ENCODE results near the gene FOXK1. TPM values are rescaled to one million over a fixed set of nuclear protein-coding genes. Genes with fewer than 3 reads are reported as not detected.

Gene FOXK1
- total RNA-seq, 1 donor from 2014 or later: 53.6 TPM

- DNase-seq (ENCODE audit: low read depth): no peak
- no peak overlapping the region for H3K4me2 ChIP-seq (ENCODE audit: low read length)
Observed at GRCh38 chr7:4657640-4658417, 24.3 kb upstream of the FOXK1 start.

DNA sequence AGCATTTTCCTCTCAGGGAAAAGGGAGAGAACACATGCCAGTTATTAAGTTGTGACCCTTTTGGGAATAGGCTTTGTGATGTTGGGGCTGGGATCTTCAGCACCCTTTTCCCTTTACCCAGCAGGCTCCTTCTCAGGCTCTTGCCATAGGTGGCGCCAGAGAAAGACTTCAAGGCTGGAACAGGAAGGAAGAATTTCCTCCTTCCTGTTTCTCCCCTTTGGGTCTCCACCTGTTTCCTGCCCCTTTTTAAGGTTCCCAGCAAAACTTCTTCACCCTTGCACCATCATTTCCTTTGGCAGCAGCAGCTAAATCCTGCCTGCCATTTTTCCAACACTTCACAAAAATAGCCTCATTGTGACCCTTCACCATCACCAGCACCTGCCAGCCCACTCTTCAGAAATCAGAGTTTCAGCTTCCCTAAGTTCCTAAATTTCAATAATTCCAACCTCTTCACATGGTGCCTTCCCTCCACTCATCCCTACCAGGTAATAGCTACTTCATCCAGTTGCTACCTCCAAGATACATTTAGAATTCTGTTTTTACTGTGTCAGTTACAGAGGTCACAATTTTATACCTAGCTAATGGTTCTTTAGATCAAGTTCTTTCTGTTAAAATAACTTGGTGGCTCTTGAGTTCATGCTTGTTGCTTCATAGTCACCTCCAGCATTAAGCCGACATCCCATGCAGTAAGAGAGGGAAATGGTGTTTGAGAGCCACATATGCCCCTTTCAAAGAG, 22.4 kb upstream of the FOXK1 start:
- Mint-ChIP-seq H3K4me1 (ENCODE audit: low read depth, unreplicated experiment) (no peaks in the 10 kb centered on the region), H3K9me3 (ENCODE audit: unreplicated experiment) (peaks cover 13% of the 10 kb centered on the region), H3K4me3 (ENCODE audit: unreplicated experiment) (no peak overlapping the region), H3K36me3 (ENCODE audit: low read depth, unreplicated experiment) (peaks cover 9% of the 10 kb centered on the region), H3K27me3 (ENCODE audit: low read depth, unreplicated experiment) (peaks cover 1% of the 10 kb centered on the region), H3K27ac (ENCODE audit: unreplicated experiment) (no peak overlapping the region)
- Histone ChIP-seq H3K4me2 (ENCODE audit: low read length) (no peak overlapping the region), H3K27ac (ENCODE audit: low read depth, low read length) (no peak overlapping the region), H3K4me3 (ENCODE audit: insufficient read depth, low read depth, low read length) (no peak overlapping the region), H4K20me1 (ENCODE audit: insufficient read depth, low read length) (no peaks in the 10 kb centered on the region), H3K36me3 (ENCODE audit: insufficient read depth, low read length) (no peaks in the 10 kb centered on the region), H2AFZ (ENCODE audit: low read depth, low read length) (no peak overlapping the region), H3K79me2 (ENCODE audit: insufficient read depth, low read length) (no peaks in the 10 kb centered on the region), H3K4me1 (ENCODE audit: insufficient read depth, low read length) (no peaks in the 10 kb centered on the region), H3K9me3 (ENCODE audit: insufficient read depth, low read depth, low read length) (peaks cover 6% of the 10 kb centered on the region), H3K9ac (ENCODE audit: low read length) (no peak overlapping the region), H3K27me3 (ENCODE audit: insufficient read depth, low read length) (no peaks in the 10 kb centered on the region)
- DNase-seq (ENCODE audit: low read depth): no peak
- TF ChIP-seq CTCF (IDR thresholded peaks at IDR 0.05; ENCODE audit: insufficient read depth, low read depth, low read length) (no peak), EZH2 (IDR thresholded peaks at IDR 0.05; ENCODE audit: insufficient read depth, low read length) (no peak)
- no peak for FAIRE-seq

More at GRCh38 chr7:4657640-4658417, 24.3 kb upstream of the FOXK1 start:
- no peak for FAIRE-seq
- Mint-ChIP-seq H3K36me3 (ENCODE audit: low read depth, unreplicated experiment) (peaks cover 9% of the 10 kb centered on the region), H3K4me3 (ENCODE audit: unreplicated experiment) (no peak overlapping the region), H3K9me3 (ENCODE audit: unreplicated experiment) (peaks cover 13% of the 10 kb centered on the region), H3K27me3 (ENCODE audit: low read depth, unreplicated experiment) (peaks cover 1% of the 10 kb centered on the region), H3K27ac (ENCODE audit: unreplicated experiment) (no peak overlapping the region), H3K4me1 (ENCODE audit: low read depth, unreplicated experiment) (no peaks in the 10 kb centered on the region)
- TF ChIP-seq CTCF (IDR thresholded peaks at IDR 0.05; ENCODE audit: insufficient read depth, low read depth, low read length): no peak
- TF ChIP-seq EZH2 (IDR thresholded peaks at IDR 0.05; ENCODE audit: insufficient read depth, low read length): no peak
- no peak overlapping the region for H2AFZ ChIP-seq (ENCODE audit: low read depth, low read length)
- no peaks in the 10 kb centered on the region for H3K4me1 ChIP-seq (ENCODE audit: insufficient read depth, low read length)
- no peaks in the 10 kb centered on the region for H3K79me2 ChIP-seq (ENCODE audit: insufficient read depth, low read length)
- H4K20me1 ChIP-seq (ENCODE audit: insufficient read depth, low read length): no peaks in the 10 kb centered on the region
- H3K27me3 ChIP-seq (ENCODE audit: insufficient read depth, low read length): no peaks in the 10 kb centered on the region
- no peak overlapping the region for H3K27ac ChIP-seq (ENCODE audit: low read depth, low read length)
- no peak overlapping the region for H3K9ac ChIP-seq (ENCODE audit: low read length)
- no peaks in the 10 kb centered on the region for H3K36me3 ChIP-seq (ENCODE audit: insufficient read depth, low read length)
- no peak overlapping the region for H3K4me3 ChIP-seq (ENCODE audit: insufficient read depth, low read depth, low read length)
- H3K9me3 ChIP-seq (ENCODE audit: insufficient read depth, low read depth, low read length): peaks cover 6% of the 10 kb centered on the region
